Thoracic aorta endothelial cell (primary cell): Measurements from ENCODE around the gene JCAD. TPM values are rescaled to one million over a fixed set of nuclear protein-coding genes. Genes with fewer than 3 reads are reported as not detected.

ENCODE experiments used
- total RNA-seq: library from RNA; depleted of rRNA; stranded (reverse); fragments of >200 nt; gene quantifications from 2 replicates; pipeline ENCODE4 v1.2.3, GENCODE V29; 2012

The JCAD gene, protein sequence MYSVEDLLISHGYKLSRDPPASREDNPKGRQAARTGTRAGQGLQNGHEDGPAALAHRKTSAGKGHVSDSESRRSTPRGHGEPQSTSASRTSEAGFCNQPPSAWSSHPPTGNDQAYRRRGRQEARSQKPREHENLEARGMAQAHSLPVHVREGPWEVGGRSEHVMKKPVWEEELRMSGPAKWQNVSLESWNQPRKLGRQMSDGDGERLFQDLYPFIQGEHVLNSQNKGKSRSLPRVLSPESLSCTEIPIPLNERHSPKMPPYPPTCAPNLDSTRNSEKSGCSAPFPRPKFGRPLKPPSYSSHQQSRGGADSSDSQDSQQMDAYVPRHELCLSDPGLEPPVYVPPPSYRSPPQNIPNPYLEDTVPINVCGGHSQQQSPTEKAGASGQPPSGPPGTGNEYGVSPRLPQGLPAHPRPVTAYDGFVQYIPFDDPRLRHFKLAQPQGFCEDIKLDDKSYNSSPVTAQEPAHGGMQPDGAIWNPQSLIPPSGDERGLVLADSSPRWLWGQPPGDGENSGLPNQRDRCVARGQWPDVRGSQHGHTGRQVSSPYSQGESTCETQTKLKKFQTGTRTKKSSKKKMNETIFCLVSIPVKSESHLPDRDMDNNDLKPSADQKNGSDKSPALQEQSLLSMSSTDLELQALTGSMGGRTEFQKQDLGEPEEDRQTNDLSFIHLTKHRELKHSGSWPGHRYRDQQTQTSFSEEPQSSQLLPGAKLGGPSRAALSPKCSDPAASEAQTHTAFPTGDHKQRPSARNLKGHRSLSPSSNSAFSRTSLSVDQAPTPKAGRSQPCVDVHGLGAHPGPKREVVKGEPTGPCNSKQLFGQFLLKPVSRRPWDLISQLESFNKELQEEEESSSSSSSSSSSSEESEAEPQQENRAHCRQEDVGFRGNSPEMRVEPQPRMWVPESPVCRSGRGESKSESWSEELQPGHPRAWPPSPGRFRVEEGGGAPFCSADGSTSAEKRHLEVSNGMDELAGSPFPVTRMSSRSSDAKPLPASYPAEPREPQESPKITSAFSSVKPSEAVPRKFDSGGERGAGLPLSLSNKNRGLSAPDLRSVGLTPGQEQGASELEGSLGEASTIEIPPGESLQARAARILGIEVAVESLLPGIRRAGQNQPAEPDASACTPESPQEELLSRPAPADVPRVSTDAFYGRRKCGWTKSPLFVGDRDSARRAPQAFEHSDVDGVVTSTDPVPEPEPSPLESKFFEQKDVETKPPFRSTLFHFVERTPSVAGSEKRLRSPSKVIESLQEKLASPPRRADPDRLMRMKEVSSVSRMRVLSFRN (N-terminal part only)
- 47.5 and 51.1 TPM in 2 replicates for total RNA-seq

DNA sequence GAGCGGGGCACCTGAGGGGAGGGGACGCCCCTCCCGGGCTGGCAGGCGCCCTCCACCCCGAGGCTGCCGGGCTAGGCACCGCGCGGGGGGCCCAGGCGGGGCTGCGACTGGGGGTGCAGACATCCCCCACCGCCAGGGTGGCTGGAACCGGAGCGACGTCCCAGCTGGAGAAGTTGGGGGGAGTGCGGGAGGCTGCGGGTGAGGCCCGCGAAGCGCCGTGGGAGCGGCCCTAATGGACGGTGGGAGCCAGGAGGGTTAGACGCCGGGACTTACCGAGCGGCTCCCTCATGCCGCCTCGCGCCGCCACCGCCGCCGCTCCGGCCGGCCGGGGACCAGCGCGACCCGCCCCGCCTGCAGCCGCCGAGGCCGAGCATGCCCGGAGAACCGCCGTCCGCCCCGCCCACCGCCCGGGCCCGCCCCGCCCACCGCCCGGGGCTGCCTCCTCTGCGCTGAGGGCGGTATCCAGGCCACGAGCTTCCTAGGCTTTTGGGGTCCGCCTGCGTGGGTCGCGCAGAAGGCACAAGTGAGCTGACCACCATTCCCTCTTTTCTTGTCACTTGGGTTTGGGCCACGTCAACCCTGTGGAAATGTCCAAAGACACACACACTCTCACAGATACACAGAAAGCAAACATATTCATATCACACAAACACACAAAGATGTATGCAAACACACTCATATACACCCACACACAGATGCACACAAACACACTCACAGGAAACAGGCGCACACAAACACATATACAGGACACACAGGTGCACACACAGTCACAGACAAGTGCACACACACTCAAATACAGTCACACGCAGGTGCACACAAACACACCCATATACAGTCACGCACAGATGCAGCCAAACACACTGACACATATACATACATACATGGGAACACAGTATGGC is at the start of gene JCAD:
TSS of gene JCAD (minus strand) at position 378 of the 899 bp plus-strand sequence. CDS start 11,774 bp downstream, outside the sequence.

